HG03558 (cell line): ENCODE measurements around the gene BCAS3.

Experiments
- ATAC-seq: cut with Tn5 transposase; IDR thresholded peaks from one replicate; pipeline ENCODE4 v1.9.1; 2021; ENCODE audit warnings: moderate number of reproducible peaks; ENCODE audit not compliant: unreplicated experiment; ENCODE audit errors: extremely low read depth

Gene BCAS3

DNA sequence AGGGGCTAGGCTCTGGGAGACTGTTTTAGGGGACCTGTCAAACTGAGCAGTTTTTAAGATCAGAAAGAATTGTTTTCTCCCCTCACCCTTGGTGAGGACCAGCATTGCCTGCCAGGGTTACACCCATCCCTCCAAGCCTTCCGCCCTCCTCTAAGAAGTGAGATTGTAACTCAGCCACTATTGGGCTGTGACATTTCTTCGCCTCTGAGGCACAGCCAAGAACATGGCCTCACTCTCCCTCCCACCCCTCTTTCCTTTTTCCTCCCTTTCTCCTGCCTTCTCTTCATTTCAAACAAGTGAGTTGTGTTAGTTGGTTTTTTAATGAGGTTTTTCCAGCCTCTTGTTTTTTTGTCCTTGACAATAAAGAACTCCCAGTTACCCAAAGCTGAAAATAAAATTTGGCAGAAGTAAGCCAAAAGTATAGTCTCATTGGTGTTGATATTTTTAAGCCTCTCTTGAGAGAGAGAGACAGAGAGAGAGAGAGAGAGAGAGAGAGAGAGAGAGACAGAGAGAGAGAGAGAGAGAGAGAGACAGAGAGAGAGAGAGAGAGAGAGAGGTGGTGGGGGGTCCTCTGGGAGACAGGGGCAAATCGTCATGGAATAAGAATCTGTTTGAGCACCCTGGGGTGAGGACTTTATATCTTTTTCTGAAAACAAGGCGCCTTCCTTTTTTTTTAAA lies 644.8 kb downstream of the BCAS3 start:
- ATAC-seq = no peak

GRCh38 chr17:61323003-61323908 lies 645.6 kb downstream of the BCAS3 start:
- ATAC-seq = no peak

GRCh38 chr17:61323909-61324868 lies 646.5 kb downstream of the BCAS3 start:
- no peak for ATAC-seq

GRCh38 chr17:61324950-61325349 lies 647.3 kb downstream of the BCAS3 start:
- no peak for ATAC-seq

DNA sequence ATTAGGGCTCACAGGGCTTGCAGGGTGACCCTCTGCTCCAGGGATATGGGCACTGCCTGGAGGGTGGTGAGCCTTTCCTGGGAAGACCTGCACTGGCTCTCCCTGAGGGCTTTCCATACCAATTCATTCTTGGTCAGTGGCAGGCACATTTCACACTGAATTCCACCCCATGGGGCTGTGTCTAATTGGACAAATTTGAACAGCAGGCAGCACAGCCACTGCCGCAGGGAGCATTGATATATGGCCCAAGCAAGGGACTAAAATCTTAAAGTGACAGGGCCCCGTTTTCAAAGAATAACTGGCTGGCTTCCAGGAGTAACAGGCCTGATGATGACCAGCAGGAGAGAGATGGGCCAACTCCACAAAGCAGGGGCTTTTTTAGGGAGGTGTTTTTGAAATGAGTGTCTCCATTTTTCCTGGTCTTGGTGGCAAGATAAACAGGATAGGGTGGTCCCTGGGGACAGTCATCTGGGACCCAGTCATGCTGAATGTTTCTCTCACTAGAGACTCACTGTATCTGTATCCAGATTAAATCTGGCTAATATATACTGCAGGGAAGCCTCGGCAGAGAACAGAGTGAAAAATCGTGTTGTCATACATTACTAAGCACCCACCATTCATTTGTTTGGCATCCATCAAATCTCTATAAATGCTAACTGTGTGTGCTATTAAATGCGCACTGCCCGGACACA lies 647.9 kb downstream of the BCAS3 start:
- ATAC-seq = no peak

- ATAC-seq = no peak
These were observed 648.7 kb downstream of the BCAS3 start for GRCh38 chr17:61326330-61326729.

DNA sequence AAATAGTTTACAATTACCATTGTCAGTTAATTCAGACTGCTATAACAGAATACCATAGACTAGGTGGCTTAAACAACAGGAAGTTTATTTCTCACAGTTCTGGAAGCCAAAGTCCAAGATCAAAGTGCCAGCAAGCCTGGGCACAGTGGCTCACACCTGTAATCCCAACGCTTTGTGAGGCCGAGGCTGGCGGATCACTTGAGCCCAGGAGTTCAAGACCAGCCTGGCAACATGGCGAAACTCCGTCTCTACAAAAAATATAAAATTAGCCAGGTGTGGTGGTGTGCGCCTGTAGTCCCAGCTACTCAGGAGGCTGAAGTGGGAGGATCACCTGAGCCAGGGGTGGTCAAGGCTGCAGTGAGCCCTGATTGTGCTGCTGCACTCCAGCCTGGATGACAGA lies 650.7 kb downstream of the BCAS3 start:
- ATAC-seq = no peak

DNA sequence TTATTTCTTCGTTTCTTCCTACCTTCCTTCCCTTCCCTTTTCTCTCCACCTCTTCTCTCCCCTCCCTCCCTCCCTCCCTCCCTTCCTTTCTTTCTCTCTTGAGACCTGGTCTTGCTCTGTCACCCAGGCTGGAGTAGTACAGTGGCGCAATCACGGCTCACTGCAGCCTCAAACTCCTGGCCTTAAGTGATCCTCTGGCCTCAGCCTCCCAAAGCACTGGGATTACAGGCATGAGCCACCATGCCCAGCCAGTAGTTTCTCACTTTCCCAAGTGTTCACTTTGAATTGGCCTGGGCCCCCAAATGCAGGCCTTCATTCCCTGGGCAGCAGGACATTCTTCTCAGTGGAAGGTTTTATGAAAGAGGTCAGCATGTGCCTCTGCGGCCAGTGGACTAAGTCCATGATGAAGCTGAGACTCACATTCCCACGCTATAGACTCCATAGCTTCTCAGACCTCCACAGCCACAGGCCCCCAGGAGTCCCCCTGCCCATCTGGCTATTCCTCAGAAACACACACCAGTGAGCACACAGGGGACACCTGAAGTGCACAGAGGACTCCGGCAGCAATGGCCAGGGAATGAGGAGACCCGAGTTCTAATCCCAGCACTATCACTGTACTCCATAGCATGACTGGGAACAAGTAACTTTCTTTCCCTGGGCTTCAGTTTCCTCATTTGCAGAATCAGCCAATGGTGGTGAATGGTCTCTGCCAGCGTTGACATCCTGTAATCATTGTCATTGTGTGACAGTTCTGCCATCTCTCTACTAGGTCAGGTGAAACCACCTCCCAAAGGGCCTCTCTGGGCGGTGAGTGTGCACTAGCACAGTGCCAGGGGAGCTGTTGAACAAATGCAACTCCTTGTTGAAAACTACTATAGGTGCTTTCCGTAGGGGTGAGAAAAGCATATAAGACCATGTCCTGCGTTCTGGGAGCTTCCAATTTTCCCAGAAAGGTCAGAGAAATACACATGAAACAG lies 652.8 kb downstream of the BCAS3 start:
- ATAC-seq = no peak

DNA sequence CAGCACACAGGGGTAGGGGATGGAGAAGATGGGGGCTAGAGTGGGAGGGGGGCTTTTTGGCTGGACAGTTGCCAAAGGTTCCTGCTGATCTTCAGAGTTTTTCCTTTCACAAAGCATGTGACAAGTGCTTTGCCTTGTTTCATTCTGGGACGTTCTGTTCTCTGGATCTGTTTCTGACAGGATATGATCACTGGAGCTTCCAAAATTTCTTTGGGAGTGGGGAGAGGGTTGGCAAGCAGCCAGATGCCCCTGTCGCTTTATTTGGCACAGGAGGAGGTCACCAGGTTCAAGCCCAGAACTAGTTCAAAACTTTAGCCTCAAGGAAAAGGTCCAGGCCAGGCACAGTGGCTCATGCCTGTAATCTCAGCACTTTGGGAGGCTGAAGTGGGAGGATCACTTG lies 653.5 kb downstream of the BCAS3 start:
- no peak for ATAC-seq

DNA sequence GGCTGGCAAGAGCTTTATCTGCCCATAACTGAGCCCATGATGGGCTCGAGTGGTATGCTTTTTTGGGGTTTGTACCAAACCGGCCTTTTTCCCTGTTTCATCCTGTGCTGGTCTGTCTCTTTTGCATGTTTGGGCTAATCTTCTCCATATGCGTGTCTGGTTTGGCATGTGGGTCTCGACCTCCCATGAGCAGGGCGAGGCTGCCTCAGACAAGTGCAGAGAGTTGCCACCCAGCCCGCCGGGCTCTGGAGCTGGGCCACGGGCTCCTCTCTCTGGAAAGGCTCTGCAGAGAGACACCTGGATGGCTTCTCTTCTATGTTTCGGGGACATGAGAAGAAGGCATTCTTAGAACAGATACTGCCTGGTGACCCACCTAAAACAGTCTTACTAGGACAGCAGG lies 654.2 kb downstream of the BCAS3 start:
- no peak for ATAC-seq

DNA sequence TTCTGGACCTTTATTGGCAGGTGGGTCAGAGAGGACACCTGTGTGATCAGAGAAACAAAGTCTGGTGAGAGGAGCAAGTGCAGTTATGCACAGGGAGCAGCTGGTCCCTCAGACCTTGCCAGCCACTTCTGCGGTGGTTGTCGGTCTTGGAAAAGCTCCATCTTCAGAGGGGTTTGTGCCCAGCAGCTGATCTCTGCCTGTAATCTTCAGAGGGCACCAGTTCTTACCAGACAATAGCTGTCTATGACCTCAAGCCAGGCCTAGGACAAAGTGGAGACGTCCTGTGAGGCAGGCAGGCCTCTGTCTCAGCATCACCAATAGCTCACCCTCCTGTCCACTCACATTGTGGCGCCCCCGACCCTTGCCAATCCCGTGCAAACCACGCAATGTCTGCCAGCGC lies 655.5 kb downstream of the BCAS3 start:
- ATAC-seq = no peak

DNA sequence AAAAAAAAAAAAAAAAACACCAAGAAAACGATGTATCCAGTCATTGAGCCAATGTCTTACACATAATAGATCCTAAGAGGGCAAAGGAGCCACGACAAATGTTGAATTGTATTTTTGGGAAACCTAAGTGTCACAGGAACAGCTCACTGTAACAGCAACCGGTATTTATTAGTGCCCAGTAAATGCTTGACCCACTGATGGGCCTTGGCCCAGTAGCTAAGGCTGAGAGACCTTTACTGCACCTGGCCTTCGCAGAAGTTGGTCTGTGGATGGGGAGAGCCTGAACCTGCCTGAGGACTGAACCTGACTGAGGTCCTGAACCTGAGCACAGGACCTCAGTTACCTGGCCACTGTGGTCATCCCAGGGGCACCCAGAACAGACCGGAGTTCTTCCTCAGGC lies 657.0 kb downstream of the BCAS3 start:
- ATAC-seq = no peak

DNA sequence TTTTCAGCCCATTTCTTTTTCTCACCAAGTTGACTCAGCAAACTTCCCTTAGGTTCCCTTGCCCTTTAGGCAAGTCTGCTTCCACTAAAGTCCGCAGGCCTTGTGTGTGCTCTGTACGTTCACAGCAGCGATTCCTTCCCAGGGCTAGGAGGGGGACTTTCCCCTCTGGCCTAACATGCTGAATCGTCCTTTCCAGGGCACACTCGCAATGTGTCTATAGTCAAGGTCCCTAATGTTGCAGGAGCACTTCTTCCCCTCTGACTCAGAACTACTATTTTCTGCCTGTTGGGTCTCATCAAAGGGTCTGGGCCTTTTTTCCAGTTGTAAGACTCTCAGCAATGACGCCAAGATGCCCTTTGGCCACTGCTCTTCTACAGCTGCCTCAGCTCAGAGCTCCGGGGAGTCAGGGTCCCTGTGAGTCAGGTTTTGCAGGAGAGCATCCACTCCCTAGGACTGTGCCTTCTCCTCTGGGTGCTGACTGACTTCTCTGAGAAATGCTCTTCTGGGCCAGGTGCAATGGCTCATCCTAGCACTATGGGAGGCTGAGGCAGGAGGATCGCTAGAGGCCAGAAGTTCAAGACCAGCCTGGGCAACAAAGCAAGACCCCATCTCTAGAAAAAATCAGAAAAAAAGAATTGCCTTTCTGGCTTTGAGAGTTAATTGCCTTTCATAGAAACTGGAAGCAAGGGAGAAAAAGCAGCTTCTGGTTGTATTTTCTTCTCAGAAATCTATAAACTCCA lies 657.6 kb downstream of the BCAS3 start:
- no peak for ATAC-seq

DNA sequence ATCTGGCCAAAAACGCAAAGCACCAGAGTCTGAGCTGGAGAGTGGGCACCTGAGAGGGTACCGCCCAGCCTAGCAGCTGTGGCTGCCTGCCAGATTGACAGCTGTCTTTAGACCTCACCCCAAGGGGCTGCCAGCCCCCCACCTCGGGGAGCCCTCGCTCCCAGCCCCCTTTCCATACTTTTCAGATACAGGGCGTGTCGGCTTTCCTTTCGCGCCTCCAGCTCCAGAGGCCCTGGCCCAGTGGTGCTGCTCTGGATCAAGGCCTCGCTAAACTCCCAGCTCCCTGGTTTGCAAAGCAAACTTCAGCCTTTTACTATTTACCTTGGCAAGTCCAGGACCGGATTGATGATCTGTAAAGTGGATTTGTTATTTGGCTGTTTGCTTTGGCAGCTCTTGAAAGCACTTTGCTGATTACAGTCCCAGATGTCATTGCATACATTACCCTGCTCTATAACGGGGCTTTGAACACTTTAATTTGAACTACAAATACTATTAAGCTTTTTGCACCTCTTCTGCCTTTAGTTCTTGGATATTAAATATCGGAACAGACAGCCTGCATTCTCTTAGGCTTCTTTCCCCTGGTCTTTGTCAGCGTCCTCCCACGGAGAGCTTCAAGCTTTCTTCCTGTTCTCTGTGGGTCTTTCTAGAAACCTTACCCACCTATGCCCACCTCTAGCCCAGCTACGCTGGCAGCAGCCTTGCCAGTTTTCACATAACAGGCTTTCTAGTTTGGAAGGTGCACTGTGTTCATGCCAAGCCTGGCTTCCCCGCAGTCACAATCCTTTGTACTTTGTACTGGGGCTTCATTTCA lies 658.4 kb downstream of the BCAS3 start:
- no peak for ATAC-seq

DNA sequence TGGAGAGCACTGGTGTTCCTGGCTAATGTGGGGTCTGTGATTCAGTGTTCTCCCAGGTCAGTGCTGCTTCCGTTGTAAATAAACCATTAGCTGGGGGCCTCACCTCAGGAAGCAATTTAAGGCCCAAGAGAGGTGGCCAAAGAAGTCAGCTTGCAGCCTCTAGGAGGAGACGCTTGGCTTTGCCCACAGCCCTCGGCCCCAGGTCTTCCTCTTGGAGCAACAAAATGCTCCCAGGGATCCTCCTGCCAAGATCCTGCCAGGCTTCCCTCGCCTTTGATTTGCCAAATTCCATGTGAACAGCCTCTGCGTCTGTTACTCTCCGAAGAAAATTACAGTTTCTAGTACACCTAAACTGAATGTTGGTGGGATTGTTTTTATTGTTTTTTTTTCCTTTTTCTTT lies 659.6 kb downstream of the BCAS3 start:
- ATAC-seq = no peak

DNA sequence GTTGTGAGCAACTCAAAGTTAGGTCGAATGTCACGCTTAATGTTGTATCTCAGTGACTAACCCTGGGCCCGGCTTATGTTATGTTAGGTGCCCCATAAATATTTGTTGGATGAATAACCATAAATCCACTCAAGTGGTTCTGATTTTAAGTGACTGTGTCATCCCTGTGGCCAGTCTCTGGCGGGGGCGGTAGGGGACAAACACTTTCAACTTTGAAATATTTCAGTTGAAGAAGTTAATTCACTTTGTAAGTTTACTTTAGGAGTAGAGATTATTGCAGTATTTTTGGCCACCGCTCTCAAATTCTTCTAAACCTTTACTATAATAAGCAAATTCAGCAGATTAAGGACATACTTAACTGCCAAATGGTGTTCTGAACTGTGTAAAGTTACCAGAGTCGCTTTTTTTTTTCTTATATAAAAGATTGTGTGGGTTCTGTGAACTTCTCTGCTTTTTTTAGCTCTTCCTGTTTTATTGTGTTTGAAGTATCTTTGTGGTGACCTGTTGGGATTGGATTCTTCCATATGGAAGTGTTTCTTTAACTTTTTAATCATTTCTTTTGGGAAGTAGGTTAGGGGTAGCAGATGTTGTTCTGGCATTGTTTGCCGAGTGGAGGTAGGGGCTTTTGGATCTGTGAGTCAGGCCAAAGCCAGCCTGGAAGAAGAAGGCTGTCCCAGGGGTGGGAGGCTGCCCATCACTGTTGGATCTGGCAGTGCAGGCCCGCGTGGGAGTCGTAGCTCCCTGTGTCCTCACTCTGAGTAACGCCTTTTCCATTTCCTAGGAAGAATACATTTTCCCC lies 660.5 kb downstream of the BCAS3 start:
- no peak for ATAC-seq
